Left cardiac atrium (tissue), 4 donors: ENCODE measurements around the gene NPHP1. TPM values are rescaled to one million over a fixed set of nuclear protein-coding genes. Genes with fewer than 3 reads are reported as not detected.

Experiments
- ATAC-seq, 2 donors: fragments of 200-7000 bp; cut with Tn5 transposase; one replicate each; pipeline ENCODE4 v1.9.1; 2020; ENCODE audit warnings: mild to moderate bottlenecking in 2 of 2, moderate library complexity in 2 of 2
- DNase-seq: peaks from one replicate; pipeline ENCODE4 v3.0.0-alpha.2; 2020
- intact Hi-C, 2 donors: fragments of 100-400 bp; cut with DNase I; formaldehyde crosslinking; loops; one replicate each; pipeline versions ENCODE4 v1.14.1 to v1.15.1; 2022 to 2023
- total RNA-seq, 2 donors: library from RNA; stranded (reverse); fragmentation: NEBNext Ultra II Directional; extraction: Animal tissue kit (Norgen Biotek cat#: 25700); gene quantifications; one replicate each; pipeline ENCODE4 v1.2.1, GENCODE V29; 2021
- donor health status: DM: no; HTN: yes; CAD: no.
- donor health status: DM: no; HTN: yes; CAD: no; lungs with severe emphysema.
- donor health status: DM: yes; HTN: yes; CAD: no.
- donor health status: Dilated cardiomyopathy.

Gene NPHP1
- total RNA-seq, 2 donors from 2014 or later, result 2.9 to 3.2 TPM

GRCh38 chr2:110149330-110150220, 55.2 kb downstream of the NPHP1 start:
- peak in 1 of 2 donors; percentile 85 for ATAC-seq

GRCh38 chr2:110146945-110147332, 57.9 kb downstream of the NPHP1 start:
- intact Hi-C loops, result no loop called here
- ATAC-seq (no peak), DNase-seq (no peak)

More at GRCh38 chr2:110149330-110150220, 55.2 kb downstream of the NPHP1 start:
- intact Hi-C loops, result loop anchor here in 1 of 2 donors (5.0 kb wide), 1 partner anchor 32 kb away; the partner anchor contains the start of gene MALL
- no peak for DNase-seq

- no peak for DNase-seq
- intact Hi-C loops, result no loop called here
- no peak for ATAC-seq
These were observed 58.4 kb downstream of the NPHP1 start for GRCh38 chr2:110146183-110146944.

- no peak for DNase-seq
- no peak for ATAC-seq
- intact Hi-C loops, result no loop called here
These were observed 60.8 kb downstream of the NPHP1 start for GRCh38 chr2:110143982-110144381.

- ATAC-seq (peak; percentile 19 to 74), DNase-seq (no peak)
These were observed 64.4 kb downstream of the NPHP1 start for GRCh38 chr2:110140401-110140800.

GRCh38 chr2:110134025-110134424, 70.8 kb downstream of the NPHP1 start:
- DNase-seq (no peak), ATAC-seq (no peak)
- intact Hi-C loops, result no loop called here

More at GRCh38 chr2:110140401-110140800, 64.4 kb downstream of the NPHP1 start:
- intact Hi-C loops, result no loop called here

GRCh38 chr2:110131166-110131565, 73.6 kb downstream of the NPHP1 start:
- intact Hi-C loops, result no loop called here
- DNase-seq, result no peak
- ATAC-seq, result no peak

GRCh38 chr2:110130757-110131156, 74.1 kb downstream of the NPHP1 start:
- intact Hi-C loops, result no loop called here
- no peak for DNase-seq
- ATAC-seq, result no peak

GRCh38 chr2:110126906-110127305, 77.9 kb downstream of the NPHP1 start:
- intact Hi-C loops, result no loop called here
- ATAC-seq, result no peak
- DNase-seq, result no peak

- intact Hi-C loops, result no loop called here
- DNase-seq (no peak), ATAC-seq (peak in 1 of 2 donors; percentile 35)
These were observed 78.6 kb downstream of the NPHP1 start for GRCh38 chr2:110126086-110126773.

GRCh38 chr2:110124939-110125691, 79.7 kb downstream of the NPHP1 start:
- peak in 1 of 2 donors; percentile 48 for ATAC-seq
- DNase-seq, result no peak
- intact Hi-C loops, result no loop called here

GRCh38 chr2:110124038-110124825, 80.6 kb downstream of the NPHP1 start:
- intact Hi-C loops, result no loop called here
- DNase-seq, result no peak
- ATAC-seq, result no peak

- intact Hi-C loops, result no loop called here
- DNase-seq (no peak), ATAC-seq (no peak)
These were observed 83.2 kb downstream of the NPHP1 start for GRCh38 chr2:110121592-110121991.

GRCh38 chr2:110121052-110121334, 83.8 kb downstream of the NPHP1 start:
- intact Hi-C loops, result no loop called here
- ATAC-seq (no peak), DNase-seq (no peak)

GRCh38 chr2:110120171-110121051, 84.4 kb downstream of the NPHP1 start:
- ATAC-seq, result no peak
- intact Hi-C loops, result no loop called here
- no peak for DNase-seq

- DNase-seq, result peak; percentile 77
- intact Hi-C loops, result loop anchor here in 1 of 2 donors (5.0 kb wide), 1 partner anchor 36 kb away; no protein-coding TSS in a partner anchor
- ATAC-seq, result peak; percentile 81 to 87
These were observed 88.6 kb downstream of the NPHP1 start for GRCh38 chr2:110116033-110116710.
